Stimulated activated CD4-positive, alpha-beta T cell treated with anti-CD3 and anti-CD28 coated beads, TNF-alpha, amount 100 ng/mL, for 24 hours (primary cell): ENCODE results near the gene BTNL9.
"Not testable (repeated sequence)": the region's sequence is repeated elsewhere in the genome, so short reads cannot be mapped to it uniquely, and the experiment has no call there.

ENCODE experiments used
- DNase-seq, 3 experiments: peaks; one replicate each; pipeline ENCODE4 v3.0.0-alpha.2; 2020; ENCODE audit warnings: low read depth in 3 of 3

The BTNL9 gene

GRCh38 chr5:181062631-181063030 lies 22.6 kb downstream of the BTNL9 start:
- DNase-seq = no peak

- no peak for DNase-seq
Observed at GRCh38 chr5:181063514-181063913, 23.4 kb downstream of the BTNL9 start.

GRCh38 chr5:181064987-181065386 lies 24.9 kb downstream of the BTNL9 start:
- no peak for DNase-seq

GRCh38 chr5:181069767-181070491 lies 29.9 kb downstream of the BTNL9 start:
- no peak for DNase-seq

GRCh38 chr5:181070523-181070922 lies 30.5 kb downstream of the BTNL9 start:
- no peak for DNase-seq

- no peak for DNase-seq
Observed at GRCh38 chr5:181071257-181071656, 31.2 kb downstream of the BTNL9 start.

- DNase-seq = no peak
Observed at GRCh38 chr5:181076920-181077319, 36.9 kb downstream of the BTNL9 start.

GRCh38 chr5:181081989-181082388 lies 41.9 kb downstream of the BTNL9 start:
- DNase-seq = no peak

GRCh38 chr5:181084621-181085195 lies 44.6 kb downstream of the BTNL9 start:
- DNase-seq = no peak

GRCh38 chr5:181086026-181086883 lies 46.2 kb downstream of the BTNL9 start:
- no peak for DNase-seq

GRCh38 chr5:181086884-181087205 lies 46.8 kb downstream of the BTNL9 start:
- no peak for DNase-seq

- no peak for DNase-seq
Observed at GRCh38 chr5:181087309-181087708, 47.2 kb downstream of the BTNL9 start.

- no peak for DNase-seq
Observed at GRCh38 chr5:181088289-181088688, 48.2 kb downstream of the BTNL9 start.

- no peak for DNase-seq
Observed at GRCh38 chr5:181092428-181092827, 52.4 kb downstream of the BTNL9 start.

- DNase-seq = not testable (repeated sequence)
Observed at GRCh38 chr5:181095162-181095561, 55.1 kb downstream of the BTNL9 start.

GRCh38 chr5:181096721-181097382 lies 56.8 kb downstream of the BTNL9 start:
- DNase-seq = not testable (repeated sequence)

- not testable (repeated sequence) for DNase-seq
Observed at GRCh38 chr5:181097383-181097753, 57.3 kb downstream of the BTNL9 start.

GRCh38 chr5:181097759-181098491 lies 57.9 kb downstream of the BTNL9 start:
- not testable (repeated sequence) for DNase-seq

GRCh38 chr5:181098762-181099601 lies 58.9 kb downstream of the BTNL9 start:
- no peak for DNase-seq

GRCh38 chr5:181099602-181100086 lies 59.6 kb downstream of the BTNL9 start:
- no peak for DNase-seq
